Activated CD8-positive, alpha-beta memory T cell treated with anti-CD3 and anti-CD28 coated beads, Interleukin-2, amount 50 U/mL, for 1 hour (primary cell): Measurements from ENCODE around the gene LHX5.

ENCODE experiments used
- DNase-seq: peaks from one replicate; pipeline ENCODE4 v3.0.0-alpha.2; 2020; ENCODE audit errors: extremely low read depth

The LHX5 gene

GRCh38 chr12:113464852-113465719 lies 6.6 kb downstream of the LHX5 start:
- no peak for DNase-seq

GRCh38 chr12:113464452-113464775 lies 7.3 kb downstream of the LHX5 start:
- DNase-seq = no peak

- no peak for DNase-seq
These were observed 7.8 kb downstream of the LHX5 start for GRCh38 chr12:113463746-113464451.

GRCh38 chr12:113462998-113463745 lies 8.5 kb downstream of the LHX5 start:
- DNase-seq = no peak

GRCh38 chr12:113462117-113462774 lies 9.4 kb downstream of the LHX5 start:
- DNase-seq = no peak

GRCh38 chr12:113461666-113462065 lies 10.0 kb downstream of the LHX5 start:
- DNase-seq = no peak

GRCh38 chr12:113459981-113460380 lies 11.7 kb downstream of the LHX5 start:
- DNase-seq = no peak

GRCh38 chr12:113457710-113458109 lies 14.0 kb downstream of the LHX5 start:
- DNase-seq = no peak

- no peak for DNase-seq
These were observed 14.5 kb downstream of the LHX5 start for GRCh38 chr12:113457185-113457584.

- no peak for DNase-seq
These were observed 14.9 kb downstream of the LHX5 start for GRCh38 chr12:113456761-113457160.

GRCh38 chr12:113456199-113456598 lies 15.5 kb downstream of the LHX5 start:
- no peak for DNase-seq

- no peak for DNase-seq
These were observed 18.3 kb downstream of the LHX5 start for GRCh38 chr12:113453330-113453729.

GRCh38 chr12:113452458-113452857 lies 19.2 kb downstream of the LHX5 start:
- no peak for DNase-seq

GRCh38 chr12:113449839-113450238 lies 21.8 kb downstream of the LHX5 start:
- DNase-seq = no peak

GRCh38 chr12:113449299-113449698 lies 22.4 kb downstream of the LHX5 start:
- no peak for DNase-seq

- DNase-seq = no peak
These were observed 22.8 kb downstream of the LHX5 start for GRCh38 chr12:113448873-113449272.

GRCh38 chr12:113445544-113446171 lies 26.0 kb downstream of the LHX5 start:
- no peak for DNase-seq

GRCh38 chr12:113443030-113443539 lies 28.6 kb downstream of the LHX5 start:
- DNase-seq = no peak

GRCh38 chr12:113440947-113441782 lies 30.5 kb downstream of the LHX5 start:
- no peak for DNase-seq

- no peak for DNase-seq
These were observed 31.3 kb downstream of the LHX5 start for GRCh38 chr12:113440336-113440735.
